ENCODE results near the gene TAGLN3. TPM values are rescaled to one million over a fixed set of nuclear protein-coding genes. Genes with fewer than 3 reads are reported as not detected.

Gene TAGLN3
- polyA plus RNA-seq (ENCODE audit: low read depth in 6 of 6): not detected

DNA sequence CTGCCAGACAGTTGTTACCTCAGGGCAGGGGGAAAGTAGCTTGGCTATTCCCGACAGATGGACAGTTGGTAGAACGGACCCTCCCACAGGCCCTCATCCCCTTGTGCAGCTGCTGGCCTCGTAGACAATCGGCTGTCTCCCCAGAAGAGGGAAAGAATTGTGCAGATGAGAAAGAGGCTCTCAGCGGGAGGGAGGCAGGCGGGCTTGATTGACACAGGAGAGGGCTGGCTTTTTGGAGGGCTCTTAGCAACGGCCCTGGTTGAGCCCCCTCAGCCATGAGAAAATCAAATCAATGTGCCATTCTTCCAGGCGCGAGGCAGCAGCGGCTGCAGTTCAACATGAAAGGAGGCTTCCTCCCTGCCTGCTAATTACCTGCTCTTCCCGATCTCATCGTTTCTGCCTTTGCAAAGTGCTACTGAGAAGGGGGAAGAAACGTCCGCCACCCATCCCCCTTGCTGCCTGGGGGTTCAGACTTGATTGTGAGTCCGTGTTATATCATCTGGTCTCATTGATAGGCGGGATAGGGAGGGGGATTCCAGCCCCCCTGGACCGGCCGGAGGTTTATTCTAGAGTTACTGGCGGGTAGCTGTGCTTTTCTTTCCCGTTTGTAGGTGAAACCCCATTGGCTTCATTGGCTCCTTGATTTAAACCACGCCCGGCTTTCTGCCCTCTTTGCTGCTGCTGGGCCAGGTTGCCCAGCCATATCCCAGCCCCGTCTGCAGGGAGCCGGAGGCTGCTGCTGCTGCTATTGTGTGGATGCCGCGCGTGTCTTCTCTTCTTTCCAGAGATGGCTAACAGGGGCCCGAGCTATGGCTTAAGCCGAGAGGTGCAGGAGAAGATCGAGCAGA lies at the start of gene TAGLN3:
Gene TAGLN3 (plus strand): TSS at position 287 of the 848 bp plus-strand sequence. CDS start 501 bp downstream, at position 788.
- H3K9me3 Mint-ChIP-seq: peaks cover 0 to 2% (median 0%) of the 10 kb centered on the region in 7 donors
- H3K4me3 Mint-ChIP-seq: peak within 1 kb of the TSS; percentile 82 to 95 (median 91)
- peaks cover 12 to 26% (median 18%) of the 10 kb centered on the region in 3 donors for H3K27me3 Mint-ChIP-seq
- no peaks in the 10 kb centered on the region for H3K36me3 Mint-ChIP-seq
- ATAC-seq (ENCODE audit: low read depth in 2 of 2) (peak; percentile 59 to 69), DNase-seq (no peak)
- peak within 1 kb of the TSS in 3 of 6 donors; percentile 33 to 55 (median 38) for H3K27ac Mint-ChIP-seq
- H3K4me1 Mint-ChIP-seq: peaks cover 11 to 26% (median 23%) of the 10 kb centered on the region in 3 donors

DNA sequence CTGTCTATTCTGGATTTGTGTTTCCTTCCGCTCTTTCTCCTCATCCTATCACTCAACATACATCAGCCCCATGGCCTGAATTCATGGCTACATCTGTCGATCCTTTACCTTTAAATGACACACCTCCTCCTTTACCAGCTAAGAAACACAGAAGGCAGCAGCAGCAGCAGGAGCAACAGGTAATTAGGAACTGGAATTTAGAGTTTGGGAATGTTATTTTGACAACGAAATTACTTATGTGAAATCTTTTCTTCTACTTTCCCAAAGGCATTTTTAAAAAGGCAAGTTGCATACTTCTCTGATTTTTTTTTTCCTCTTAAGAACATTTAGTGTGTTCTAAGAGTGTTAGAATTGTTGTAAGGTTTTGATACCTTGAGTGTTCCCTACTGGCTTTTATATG lies 49.0 kb upstream of the TAGLN3 start:
- DNase-seq: no peak
- H3K9me3 Mint-ChIP-seq: no peaks in the 10 kb centered on the region
- H3K27me3 Mint-ChIP-seq: no peaks in the 10 kb centered on the region
- ATAC-seq (ENCODE audit: low read depth in 2 of 2): no peak
- H3K4me3 Mint-ChIP-seq: no peak overlapping the region
- no peak overlapping the region for H3K27ac Mint-ChIP-seq
- no peaks in the 10 kb centered on the region for H3K4me1 Mint-ChIP-seq
- H3K36me3 Mint-ChIP-seq: peaks cover 0 to 8% of the 10 kb centered on the region in 2 donors

DNA sequence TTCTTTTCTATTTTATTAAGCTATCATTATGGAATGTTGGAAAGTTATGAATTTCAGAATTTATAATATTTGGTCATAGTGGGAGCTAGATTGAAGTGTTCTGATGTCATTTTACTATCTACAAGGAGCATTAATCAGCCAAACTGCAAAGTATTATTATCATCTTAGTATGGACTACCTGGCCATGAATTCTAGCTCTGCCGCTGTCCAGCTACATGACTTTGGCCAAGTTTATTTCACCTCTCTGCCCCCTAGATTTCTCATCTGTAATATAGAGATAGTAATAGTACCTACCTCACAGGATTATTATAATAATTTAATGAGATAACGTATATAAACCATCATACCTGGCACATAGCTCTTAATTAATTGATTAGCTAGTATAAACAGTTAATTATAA lies 47.7 kb upstream of the TAGLN3 start:
- DNase-seq: no peak
- Mint-ChIP-seq H3K4me3 (no peak overlapping the region), H3K9me3 (no peaks in the 10 kb centered on the region), H3K4me1 (no peaks in the 10 kb centered on the region), H3K36me3 (peaks cover 0 to 8% of the 10 kb centered on the region in 2 donors), H3K27ac (no peak overlapping the region), H3K27me3 (no peaks in the 10 kb centered on the region)
- ATAC-seq (ENCODE audit: low read depth in 2 of 2): no peak

DNA sequence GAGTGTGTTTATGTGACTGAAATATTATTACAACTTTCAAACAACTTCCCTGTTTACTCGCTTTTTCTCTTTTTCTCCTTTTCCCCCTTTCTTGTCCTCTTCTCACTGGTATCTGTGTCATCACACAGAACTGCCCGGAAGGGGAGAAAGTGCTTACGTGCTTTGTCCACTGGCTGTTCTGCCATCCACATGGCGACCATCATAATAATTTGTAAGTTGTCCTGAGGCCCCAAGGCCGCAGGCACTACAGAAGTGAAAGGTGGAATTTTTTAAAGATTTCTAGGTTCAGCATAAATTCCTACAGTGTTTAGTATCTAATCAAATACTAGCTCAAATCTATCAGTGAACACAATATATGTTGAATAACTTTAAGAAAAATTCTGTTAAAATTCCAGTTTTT lies 46.6 kb upstream of the TAGLN3 start:
- peak overlapping the region in 1 of 6 donors; percentile 63 for H3K27ac Mint-ChIP-seq
- ATAC-seq (ENCODE audit: low read depth in 2 of 2): no peak
- H3K9me3 Mint-ChIP-seq: no peaks in the 10 kb centered on the region
- no peaks in the 10 kb centered on the region for H3K4me1 Mint-ChIP-seq
- H3K4me3 Mint-ChIP-seq: no peak overlapping the region
- H3K36me3 Mint-ChIP-seq: peaks cover 0 to 8% of the 10 kb centered on the region in 2 donors
- no peak for DNase-seq
- H3K27me3 Mint-ChIP-seq: no peaks in the 10 kb centered on the region

DNA sequence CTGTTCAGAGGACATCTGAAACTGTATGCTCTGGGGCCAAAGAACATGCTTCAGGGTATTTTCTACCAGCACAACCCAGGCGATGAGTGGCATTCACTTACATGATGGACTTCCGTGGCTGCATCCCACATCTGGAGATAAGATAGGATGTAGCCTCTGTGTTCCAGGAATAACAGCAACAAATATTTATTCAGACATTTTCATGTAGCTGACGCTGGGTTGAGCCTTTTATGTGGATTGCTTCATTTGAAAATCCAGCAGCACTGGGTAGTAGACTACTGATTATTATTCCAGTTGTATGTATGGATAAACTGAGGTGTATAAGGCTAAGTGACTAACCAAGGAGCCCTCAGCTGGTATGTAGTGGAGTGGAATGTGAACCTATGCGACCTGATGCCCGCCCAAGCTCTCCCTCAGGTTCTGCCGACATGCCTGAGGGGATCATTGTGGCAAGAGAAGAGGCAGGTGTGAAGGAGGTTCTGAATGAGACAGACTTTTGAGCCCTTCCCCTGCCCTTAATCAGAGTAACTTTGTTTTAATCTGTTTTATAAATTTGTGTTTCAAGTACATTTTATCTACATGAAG lies 45.8 kb upstream of the TAGLN3 start:
- no peaks in the 10 kb centered on the region for H3K4me1 Mint-ChIP-seq
- ATAC-seq (ENCODE audit: low read depth in 2 of 2): no peak
- no peak overlapping the region for H3K27ac Mint-ChIP-seq
- no peaks in the 10 kb centered on the region for H3K9me3 Mint-ChIP-seq
- H3K27me3 Mint-ChIP-seq: no peaks in the 10 kb centered on the region
- no peak for DNase-seq
- no peak overlapping the region for H3K4me3 Mint-ChIP-seq
- peaks cover 0 to 8% of the 10 kb centered on the region in 2 donors for H3K36me3 Mint-ChIP-seq

DNA sequence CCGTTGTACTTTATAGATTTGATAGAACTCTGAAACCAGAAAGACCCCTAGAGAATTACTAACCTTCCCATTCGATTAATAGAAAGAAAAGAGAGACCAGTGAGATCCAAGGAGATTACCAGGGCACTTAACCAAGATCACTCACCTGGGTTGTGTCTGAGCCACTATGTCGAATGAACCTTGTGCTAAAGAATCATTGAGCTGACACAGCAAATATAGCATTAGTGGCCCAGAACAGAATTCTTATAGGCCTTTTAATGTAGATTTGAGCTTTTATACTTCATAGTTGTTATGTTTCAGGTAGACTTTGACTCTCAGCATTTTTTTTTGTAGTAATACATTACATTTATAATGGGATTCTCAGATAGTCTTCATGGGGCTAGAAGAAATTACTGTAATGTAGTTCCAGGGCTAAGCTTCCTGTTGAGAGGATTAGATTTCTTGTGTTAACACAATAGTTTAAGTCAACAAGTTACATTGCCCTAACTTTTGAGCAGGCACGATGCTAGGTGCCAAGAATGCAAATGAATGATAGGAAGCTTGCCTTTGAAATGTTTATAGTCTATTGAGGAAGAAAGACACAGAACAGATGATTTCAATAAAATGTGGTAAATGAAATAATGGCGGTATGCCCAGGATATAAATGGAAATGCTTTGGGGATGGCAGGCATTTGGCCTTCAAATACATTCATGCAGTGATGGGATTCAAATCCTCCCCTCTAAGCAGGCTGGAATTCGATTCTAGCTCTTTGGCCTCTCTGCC lies 44.3 kb upstream of the TAGLN3 start:
- Mint-ChIP-seq H3K4me3 (no peak overlapping the region), H3K27ac (no peak overlapping the region), H3K36me3 (peaks cover 0 to 8% of the 10 kb centered on the region in 2 donors), H3K27me3 (no peaks in the 10 kb centered on the region), H3K9me3 (no peaks in the 10 kb centered on the region), H3K4me1 (no peaks in the 10 kb centered on the region)
- ATAC-seq (ENCODE audit: low read depth in 2 of 2) (no peak), DNase-seq (no peak)

DNA sequence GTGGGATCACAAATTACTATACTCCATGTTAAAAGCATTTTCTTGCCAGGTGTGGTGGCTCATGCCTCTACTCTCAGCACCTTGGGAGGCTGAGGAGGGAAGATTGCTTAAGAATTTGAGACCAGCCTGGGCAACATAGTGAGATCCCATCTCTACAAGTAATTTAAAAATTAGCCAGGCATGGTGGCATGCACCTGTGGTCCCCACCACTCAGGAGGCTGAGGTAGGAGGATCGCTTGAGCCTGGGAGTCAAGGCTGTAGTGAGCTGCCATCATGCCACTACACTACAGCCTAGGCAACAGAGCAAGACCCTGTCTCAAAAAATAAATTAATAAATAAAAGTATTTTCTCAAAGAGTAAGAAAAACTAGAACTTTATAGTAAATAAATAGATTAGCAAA lies 42.8 kb upstream of the TAGLN3 start:
- Mint-ChIP-seq H3K36me3 (peaks cover 0 to 8% of the 10 kb centered on the region in 2 donors), H3K27me3 (no peaks in the 10 kb centered on the region), H3K9me3 (no peaks in the 10 kb centered on the region), H3K4me3 (no peak overlapping the region), H3K4me1 (no peaks in the 10 kb centered on the region), H3K27ac (no peak overlapping the region)
- no peak for DNase-seq
- ATAC-seq (ENCODE audit: low read depth in 2 of 2): no peak

DNA sequence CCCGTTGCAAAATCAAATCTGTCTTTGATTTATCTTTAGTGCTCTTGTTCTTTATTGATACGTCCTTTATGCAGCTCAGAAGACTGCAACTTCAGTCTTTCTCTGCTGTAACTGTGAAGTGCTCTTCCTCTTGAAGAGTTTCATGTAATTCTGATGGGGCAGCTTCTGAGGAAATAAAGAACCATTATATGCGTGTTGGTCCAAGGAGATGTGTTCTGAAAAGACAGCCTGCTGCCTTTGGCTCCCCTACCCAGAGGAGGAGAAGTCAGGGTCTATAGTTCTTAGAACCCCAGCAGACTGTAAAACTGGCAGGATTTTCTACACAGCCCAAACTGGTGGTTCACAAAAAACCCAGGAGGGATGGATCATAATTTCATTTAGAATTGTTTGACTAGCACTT lies 42.3 kb upstream of the TAGLN3 start:
- H3K27me3 Mint-ChIP-seq: no peaks in the 10 kb centered on the region
- H3K9me3 Mint-ChIP-seq: no peaks in the 10 kb centered on the region
- no peaks in the 10 kb centered on the region for H3K4me1 Mint-ChIP-seq
- ATAC-seq (ENCODE audit: low read depth in 2 of 2) (no peak), DNase-seq (no peak)
- peaks cover 0 to 8% of the 10 kb centered on the region in 2 donors for H3K36me3 Mint-ChIP-seq
- no peak overlapping the region for H3K4me3 Mint-ChIP-seq
- no peak overlapping the region for H3K27ac Mint-ChIP-seq

DNA sequence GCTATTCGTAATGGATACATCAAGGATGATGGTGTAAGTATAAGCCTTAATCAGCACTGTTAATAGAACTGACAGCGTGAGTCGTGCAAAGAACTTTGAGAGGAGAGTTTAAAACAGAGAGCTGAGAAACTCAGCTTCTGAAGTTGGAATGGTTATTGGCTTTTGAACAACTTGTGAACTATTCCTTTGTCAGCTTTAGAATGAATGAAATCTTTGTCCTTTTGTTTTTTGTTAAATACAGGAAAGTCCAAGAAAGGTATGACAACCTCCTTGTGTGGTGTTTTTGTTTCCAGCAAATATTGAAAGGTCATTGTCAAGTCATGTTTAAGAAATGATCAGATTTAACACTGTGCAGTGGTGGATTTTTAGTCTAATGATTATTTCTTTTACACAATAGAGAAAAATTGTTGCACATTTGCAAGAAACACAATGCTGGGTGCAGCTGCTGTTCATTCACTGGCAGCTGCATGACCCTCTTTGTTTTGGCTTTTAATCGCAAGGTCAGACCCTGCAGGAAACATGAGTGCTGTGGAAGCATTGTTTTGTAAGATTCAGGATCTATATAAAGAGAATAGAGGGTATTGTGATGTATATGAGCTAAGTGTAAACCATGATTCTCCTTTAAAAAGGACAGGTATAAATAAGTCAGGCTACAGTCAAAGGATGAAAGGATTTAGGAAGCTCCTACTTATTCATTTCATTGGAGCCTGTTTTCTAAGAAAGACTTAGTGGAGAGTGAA lies 41.6 kb upstream of the TAGLN3 start:
- Mint-ChIP-seq H3K36me3 (peaks cover 0 to 8% of the 10 kb centered on the region in 2 donors), H3K4me3 (no peak overlapping the region), H3K27me3 (no peaks in the 10 kb centered on the region), H3K27ac (peak overlapping the region in 1 of 6 donors; percentile 41), H3K9me3 (no peaks in the 10 kb centered on the region), H3K4me1 (no peaks in the 10 kb centered on the region)
- ATAC-seq (ENCODE audit: low read depth in 2 of 2) (no peak), DNase-seq (no peak)

DNA sequence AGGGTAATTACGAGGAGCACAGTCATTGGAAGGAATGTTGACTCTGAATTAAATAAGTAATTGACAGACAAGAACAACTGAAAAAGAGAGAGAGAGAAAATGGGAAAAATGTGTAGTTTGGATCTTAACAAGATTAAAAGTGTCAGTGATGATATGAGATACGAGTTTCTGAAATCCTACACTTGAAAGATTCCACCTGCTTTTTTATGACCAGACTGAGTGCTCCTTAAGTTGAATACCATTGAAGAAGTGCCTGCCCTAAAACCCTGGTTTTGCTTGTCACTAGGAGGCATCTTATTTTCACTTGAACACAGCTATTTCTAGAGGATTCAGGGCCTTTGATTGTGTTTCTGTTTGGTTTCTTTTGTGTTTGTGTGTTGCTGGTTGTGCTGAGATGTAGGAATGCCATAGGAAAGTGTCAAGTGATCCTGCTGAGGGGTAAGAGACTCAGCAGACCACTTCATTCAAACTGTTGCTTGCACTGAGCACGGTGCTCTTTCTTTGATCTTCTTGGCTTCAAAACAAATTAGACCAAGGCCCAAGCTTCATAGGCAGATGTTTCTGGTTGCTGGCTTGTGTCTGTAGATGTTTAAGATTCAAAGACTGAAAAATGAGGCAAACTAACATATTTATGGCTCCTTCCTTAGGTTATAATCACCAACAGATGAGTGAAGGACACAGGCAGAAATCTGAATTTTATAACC lies 37.1 kb upstream of the TAGLN3 start:
- DNase-seq: no peak
- Mint-ChIP-seq H3K36me3 (no peaks in the 10 kb centered on the region), H3K9me3 (no peaks in the 10 kb centered on the region), H3K27ac (peak overlapping the region in 2 of 6 donors; percentile 23 to 48), H3K4me3 (no peak overlapping the region), H3K27me3 (no peaks in the 10 kb centered on the region), H3K4me1 (no peaks in the 10 kb centered on the region)
- ATAC-seq (ENCODE audit: low read depth in 2 of 2): no peak

DNA sequence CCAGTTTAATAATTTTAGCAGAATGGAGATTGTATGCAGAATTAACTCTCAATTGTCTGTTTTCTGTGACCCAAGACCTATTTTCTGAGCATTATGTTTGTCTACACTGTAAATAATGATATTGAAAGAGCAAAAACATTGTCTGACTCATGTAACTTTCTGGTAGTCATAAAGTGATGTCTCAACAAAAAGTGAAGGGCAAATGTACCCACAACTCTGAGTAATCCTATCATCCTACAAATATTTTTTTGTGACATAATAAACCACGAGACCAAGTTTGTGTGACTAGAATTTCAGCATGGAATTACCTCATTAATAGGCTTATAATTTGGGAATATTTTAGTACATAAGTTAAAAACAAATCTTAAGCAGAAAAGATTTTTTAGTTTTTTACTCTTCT lies 35.3 kb upstream of the TAGLN3 start:
- peaks cover 8 to 11% (median 8%) of the 10 kb centered on the region in 3 donors for H3K4me1 Mint-ChIP-seq
- no peak overlapping the region for H3K4me3 Mint-ChIP-seq
- no peaks in the 10 kb centered on the region for H3K9me3 Mint-ChIP-seq
- DNase-seq (no peak), ATAC-seq (ENCODE audit: low read depth in 2 of 2) (no peak)
- no peaks in the 10 kb centered on the region for H3K27me3 Mint-ChIP-seq
- no peaks in the 10 kb centered on the region for H3K36me3 Mint-ChIP-seq
- H3K27ac Mint-ChIP-seq: no peak overlapping the region

DNA sequence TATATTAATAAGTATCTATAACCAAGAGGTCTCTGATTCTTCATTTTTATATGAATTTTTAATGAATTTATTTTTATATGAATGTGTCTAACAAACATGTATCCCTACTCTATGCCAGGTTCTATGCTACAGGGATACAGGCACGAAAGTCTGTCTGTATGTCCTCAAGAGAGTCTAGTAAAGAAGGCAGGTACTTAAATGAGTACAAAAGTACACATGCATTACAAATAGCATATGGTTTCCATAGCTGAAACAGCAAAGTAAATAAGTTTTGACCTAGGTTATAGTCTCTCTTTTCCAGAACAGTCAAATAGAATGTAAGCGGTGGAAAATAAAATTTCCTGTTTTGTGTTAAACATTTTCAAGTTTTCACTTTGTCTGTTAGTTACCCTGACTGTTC lies 33.2 kb upstream of the TAGLN3 start:
- no peaks in the 10 kb centered on the region for H3K9me3 Mint-ChIP-seq
- H3K4me1 Mint-ChIP-seq: peaks cover 8 to 11% (median 8%) of the 10 kb centered on the region in 3 donors
- H3K27me3 Mint-ChIP-seq: no peaks in the 10 kb centered on the region
- no peak overlapping the region for H3K4me3 Mint-ChIP-seq
- DNase-seq: no peak
- no peaks in the 10 kb centered on the region for H3K36me3 Mint-ChIP-seq
- H3K27ac Mint-ChIP-seq: no peak overlapping the region
- no peak for ATAC-seq (ENCODE audit: low read depth in 2 of 2)

DNA sequence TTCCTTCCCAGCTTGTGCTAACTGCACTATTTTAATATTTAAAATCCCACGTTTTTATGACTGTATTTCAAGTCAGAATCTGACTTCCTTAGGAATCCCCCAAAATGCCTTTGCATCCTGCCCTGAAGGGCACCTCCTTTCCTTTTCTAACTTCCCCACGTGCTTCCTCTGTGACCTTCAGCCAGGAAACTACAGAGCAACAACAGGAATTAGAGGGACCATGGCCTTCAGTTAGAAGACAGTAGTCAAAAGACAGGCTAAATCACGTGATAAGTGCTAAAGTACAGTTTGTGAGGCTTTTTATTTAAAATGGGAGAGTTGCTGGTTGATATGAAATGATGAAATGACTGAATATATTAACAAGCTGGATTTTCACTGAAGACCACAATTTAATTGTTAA lies 31.7 kb upstream of the TAGLN3 start:
- Mint-ChIP-seq H3K36me3 (no peaks in the 10 kb centered on the region), H3K27me3 (no peaks in the 10 kb centered on the region), H3K27ac (no peak overlapping the region), H3K4me1 (peaks cover 8 to 11% (median 8%) of the 10 kb centered on the region in 3 donors), H3K4me3 (no peak overlapping the region), H3K9me3 (no peaks in the 10 kb centered on the region)
- ATAC-seq (ENCODE audit: low read depth in 2 of 2) (no peak), DNase-seq (no peak)
